RPMI7951 (cell line): ENCODE data around the gene GAK. TPM values are rescaled to one million over a fixed set of nuclear protein-coding genes. Genes with fewer than 3 reads are reported as not detected.

Experiments used
- DNase-seq: peaks from one replicate; pipeline ENCODE4 v3.0.0-alpha.2; 2012; ENCODE audit warnings: low read depth
- total RNA-seq: library from RNA; depleted of rRNA; stranded (reverse); fragments of >200 nt; shearing (Covaris generic); gene quantifications from 2 replicates; pipeline ENCODE4 v1.2.3, GENCODE V29; 2014

GAK gene
- total RNA-seq, 1 experiment from 2014 or later, result 23.1 TPM

GRCh38 chr4:851701-852430 lies 80.2 kb downstream of the GAK start:
- DNase-seq, result no peak

- no peak for DNase-seq
Observed at GRCh38 chr4:850323-850945, 81.7 kb downstream of the GAK start.

GRCh38 chr4:849478-850175 lies 82.5 kb downstream of the GAK start:
- DNase-seq, result no peak

- DNase-seq, result no peak
Observed at GRCh38 chr4:848803-849477, 83.2 kb downstream of the GAK start.

- DNase-seq, result no peak
Observed at GRCh38 chr4:848307-848691, 83.8 kb downstream of the GAK start.

- DNase-seq, result no peak
Observed at GRCh38 chr4:845836-846251, 86.3 kb downstream of the GAK start.

- DNase-seq, result no peak
Observed at GRCh38 chr4:845233-845835, 86.8 kb downstream of the GAK start.

- no peak for DNase-seq
Observed at GRCh38 chr4:844752-845232, 87.3 kb downstream of the GAK start.

- DNase-seq, result no peak
Observed at GRCh38 chr4:839675-840443, 92.3 kb downstream of the GAK start.

GRCh38 chr4:837772-838171 lies 94.3 kb downstream of the GAK start:
- no peak for DNase-seq

GRCh38 chr4:836750-837301 lies 95.3 kb downstream of the GAK start:
- no peak for DNase-seq

- DNase-seq, result no peak
Observed at GRCh38 chr4:836003-836511, 96.1 kb downstream of the GAK start.

GRCh38 chr4:835148-836002 lies 96.7 kb downstream of the GAK start:
- no peak for DNase-seq

GRCh38 chr4:834368-835147 lies 97.6 kb downstream of the GAK start:
- DNase-seq, result no peak

- no peak for DNase-seq
Observed at GRCh38 chr4:833731-834367, 98.3 kb downstream of the GAK start.

GRCh38 chr4:833156-833555 lies 99.0 kb downstream of the GAK start:
- no peak for DNase-seq

- no peak for DNase-seq
Observed at GRCh38 chr4:832536-832935, 99.6 kb downstream of the GAK start.

GRCh38 chr4:832108-832507 lies 100.0 kb downstream of the GAK start:
- no peak for DNase-seq
